Sigmoid colon (tissue), 7 donors: ENCODE results near the gene CTXN3. TPM values are rescaled to one million over a fixed set of nuclear protein-coding genes. Genes with fewer than 3 reads are reported as not detected.

Experiments
- DNase-seq: peaks from one replicate; pipeline ENCODE4 v3.0.0-alpha.2; 2019
- H3K27ac ChIP-seq, 4 donors: fragments of 200-600 bp; sonication (generic); one replicate each; pipeline ENCODE4 v1.5.1; 2016 to 2019; ENCODE audit warnings: mild to moderate bottlenecking in 1 of 4
- H3K27me3 ChIP-seq, 3 donors: fragments of 200-600 bp; sonication (generic); one replicate each; pipeline ENCODE4 v1.5.1; 2019; ENCODE audit warnings: mild to moderate bottlenecking in 1 of 3
- H3K36me3 ChIP-seq, 4 donors: fragments of 200-600 bp; sonication (generic); one replicate each; pipeline ENCODE4 v1.5.1; 2016 to 2019
- H3K4me1 ChIP-seq, 4 donors: fragments of 200-600 bp; sonication (generic); one replicate each; pipeline ENCODE4 v1.5.1; 2017 to 2019
- H3K4me3 ChIP-seq, 4 donors: fragments of 200-600 bp; sonication (generic); one replicate each; pipeline ENCODE4 v1.5.1; 2017 to 2019; ENCODE audit warnings: mild to moderate bottlenecking in 2 of 4, moderate library complexity in 1 of 4
- H3K9me3 ChIP-seq, 4 donors: fragments of 200-600 bp in 3 of 4; sonication (generic) in 3 of 4; one replicate each; pipeline versions ENCODE4 v1.5.1 to v1.6.1; 2013 to 2019
- EP300 ChIP-seq, 4 donors: sonication (generic); formaldehyde crosslinking; IDR thresholded peaks; one replicate each; pipeline ENCODE4 v1.6.1; 2017; ENCODE audit warnings: antibody characterized with exemption in 4 of 4
- POLR2A ChIP-seq, 2 donors: fragments of 450-650 bp; IDR thresholded peaks; one replicate each; pipeline ENCODE4 v1.6.1; 2016; ENCODE audit warnings: antibody characterized with exemption in 2 of 2, mild to moderate bottlenecking in 2 of 2, moderate library complexity in 2 of 2
- POLR2AphosphoS5 ChIP-seq, 4 donors: sonication (generic); formaldehyde crosslinking; IDR thresholded peaks; one replicate each; pipeline ENCODE4 v1.6.1; 2017; ENCODE audit warnings: antibody characterized with exemption in 4 of 4
- WGBS, 2 donors: extraction: QIAGEN DNeasy Blood & Tissue Kit; methylation state at CpG; one replicate each; pipeline ENCODE4 v1.1.7; 2013; 5-methylcytosine and 5-hydroxymethylcytosine counted together
- intact Hi-C: fragments of 100-400 bp; cut with DNase I; formaldehyde crosslinking; loops from one replicate; pipeline ENCODE4 v1.15.1; 2023
- polyA plus RNA-seq, 3 donors: library from polyadenylated mRNA; stranded (reverse); fragments of 200-250 nt; gene quantifications; one replicate each; pipeline ENCODE4 v1.2.3, GENCODE V29; 2013
- total RNA-seq, 4 donors: library from RNA; depleted of rRNA; stranded (reverse); fragments of >200 nt; gene quantifications; one replicate each; pipeline ENCODE4 v1.1.0, GENCODE V29; 2016
- TF ChIP-seq, protein P1 (sequence below), 4 experiments: fragments of 450-650 bp in 3 of 4; fragments of 200-600 bp in 1 of 4; IDR thresholded peaks; one replicate each; pipeline ENCODE4 v1.5.1; 2016 to 2019; ENCODE audit warnings: antibody characterized with exemption in 4 of 4, mild to moderate bottlenecking in 3 of 4, moderate library complexity in 2 of 4
- donor health status: healthy with polysubstance abuse.
- donor health status: Bipolar disorder and iron deficiency.
- donor health status: healthy.

The CTXN3 gene
- total and polyA plus RNA-seq, 7 donors, result not detected

DNA sequence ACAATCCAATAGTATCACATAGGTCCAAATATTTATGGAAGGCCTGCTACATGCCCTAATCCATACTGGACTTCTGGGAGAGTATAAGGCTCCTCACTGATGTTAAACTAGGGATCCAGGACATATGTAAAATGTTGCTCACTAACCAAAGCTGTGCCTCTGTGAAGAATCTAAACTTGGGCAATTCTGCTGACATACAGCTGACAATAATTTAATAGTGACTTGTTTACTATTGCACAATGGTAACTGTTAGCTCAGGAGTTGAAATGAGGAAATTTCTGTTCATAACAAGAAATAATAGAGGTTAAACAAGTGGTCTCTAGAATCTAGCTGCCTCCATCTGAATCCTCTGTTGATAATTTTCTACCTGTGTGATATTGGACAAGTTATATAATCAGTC lies 14.9 kb upstream of the CTXN3 start:
- TF ChIP-seq POLR2A (IDR thresholded peaks at IDR 0.05), result no peak
- no peak for TF ChIP-seq POLR2AphosphoS5 (IDR thresholded peaks at IDR 0.05)
- no peak for TF ChIP-seq EP300 (IDR thresholded peaks at IDR 0.05)
- TF ChIP-seq, protein P1, sequence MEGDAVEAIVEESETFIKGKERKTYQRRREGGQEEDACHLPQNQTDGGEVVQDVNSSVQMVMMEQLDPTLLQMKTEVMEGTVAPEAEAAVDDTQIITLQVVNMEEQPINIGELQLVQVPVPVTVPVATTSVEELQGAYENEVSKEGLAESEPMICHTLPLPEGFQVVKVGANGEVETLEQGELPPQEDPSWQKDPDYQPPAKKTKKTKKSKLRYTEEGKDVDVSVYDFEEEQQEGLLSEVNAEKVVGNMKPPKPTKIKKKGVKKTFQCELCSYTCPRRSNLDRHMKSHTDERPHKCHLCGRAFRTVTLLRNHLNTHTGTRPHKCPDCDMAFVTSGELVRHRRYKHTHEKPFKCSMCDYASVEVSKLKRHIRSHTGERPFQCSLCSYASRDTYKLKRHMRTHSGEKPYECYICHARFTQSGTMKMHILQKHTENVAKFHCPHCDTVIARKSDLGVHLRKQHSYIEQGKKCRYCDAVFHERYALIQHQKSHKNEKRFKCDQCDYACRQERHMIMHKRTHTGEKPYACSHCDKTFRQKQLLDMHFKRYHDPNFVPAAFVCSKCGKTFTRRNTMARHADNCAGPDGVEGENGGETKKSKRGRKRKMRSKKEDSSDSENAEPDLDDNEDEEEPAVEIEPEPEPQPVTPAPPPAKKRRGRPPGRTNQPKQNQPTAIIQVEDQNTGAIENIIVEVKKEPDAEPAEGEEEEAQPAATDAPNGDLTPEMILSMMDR (IDR thresholded peaks at IDR 0.05), result no peak
- DNase-seq, result no peak
- intact Hi-C loops, result no loop called here
- no peaks in the 10 kb centered on the region for H3K36me3 ChIP-seq
- no peak overlapping the region for H3K27ac ChIP-seq
- H3K27me3 ChIP-seq, result no peaks in the 10 kb centered on the region
- no peaks in the 10 kb centered on the region for H3K4me1 ChIP-seq
- no peaks in the 10 kb centered on the region for H3K9me3 ChIP-seq
- H3K4me3 ChIP-seq, result no peak overlapping the region

DNA sequence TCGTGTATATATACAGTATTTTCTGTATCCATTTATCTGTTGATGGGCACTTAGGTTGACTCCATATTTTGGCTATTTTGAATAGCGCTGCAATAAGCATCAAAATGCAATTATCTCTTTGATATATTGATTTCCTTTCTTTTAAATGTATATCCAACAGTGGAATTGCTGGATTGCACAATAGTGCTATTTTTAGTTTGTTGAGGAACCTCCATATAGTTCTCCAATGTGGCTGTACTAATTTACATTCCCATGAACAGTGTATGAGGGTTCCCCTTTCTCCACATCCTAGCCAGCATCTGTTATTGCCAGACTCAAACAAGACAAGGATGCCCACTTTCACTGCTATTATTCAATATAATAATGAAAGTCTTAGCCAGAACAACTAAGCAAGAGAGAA lies 9.1 kb upstream of the CTXN3 start:
- TF ChIP-seq, protein P1 (IDR thresholded peaks at IDR 0.05), result no peak
- TF ChIP-seq POLR2AphosphoS5 (IDR thresholded peaks at IDR 0.05), result no peak
- TF ChIP-seq EP300 (IDR thresholded peaks at IDR 0.05), result no peak
- TF ChIP-seq POLR2A (IDR thresholded peaks at IDR 0.05), result no peak
- Histone ChIP-seq H3K27ac (no peak overlapping the region), H3K9me3 (no peaks in the 10 kb centered on the region), H3K4me3 (no peak overlapping the region), H3K4me1 (peaks cover 0 to 21% (median 14%) of the 10 kb centered on the region in 4 donors), H3K27me3 (no peaks in the 10 kb centered on the region), H3K36me3 (no peaks in the 10 kb centered on the region)
- 70% methylated on average over 2 of the region's 2 CpGs for WGBS, 2 donors
- DNase-seq, result no peak
- intact Hi-C loops, result no loop called here

DNA sequence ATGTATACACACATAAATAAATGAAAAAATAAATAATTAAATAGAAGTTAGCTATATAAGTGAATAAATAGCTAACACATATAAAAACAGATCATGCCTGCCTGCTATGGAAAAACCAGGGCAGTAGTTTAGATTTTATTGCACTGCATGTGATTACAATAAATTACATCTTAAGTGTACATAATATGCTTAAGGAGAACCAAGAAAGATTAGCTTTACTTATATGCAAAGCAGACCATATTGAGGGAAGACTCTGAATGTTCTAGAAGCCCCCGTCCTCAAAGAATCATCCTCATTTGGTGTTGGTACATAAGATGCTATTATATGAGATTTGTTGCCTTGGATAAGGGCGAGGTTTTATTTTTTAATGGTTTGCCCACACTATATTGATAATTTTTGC lies 5.9 kb upstream of the CTXN3 start:
- H3K9me3 ChIP-seq, result no peaks in the 10 kb centered on the region
- no peak for TF ChIP-seq EP300 (IDR thresholded peaks at IDR 0.05)
- TF ChIP-seq POLR2AphosphoS5 (IDR thresholded peaks at IDR 0.05), result no peak
- TF ChIP-seq, protein P1 (IDR thresholded peaks at IDR 0.05), result no peak
- no peak for TF ChIP-seq POLR2A (IDR thresholded peaks at IDR 0.05)
- H3K4me3 ChIP-seq, result no peak overlapping the region
- intact Hi-C loops, result no loop called here
- DNase-seq, result no peak
- no peaks in the 10 kb centered on the region for H3K27me3 ChIP-seq
- H3K4me1 ChIP-seq, result peaks cover 0 to 52% (median 42%) of the 10 kb centered on the region in 4 donors
- peak overlapping the region in 1 of 4 donors; percentile 37 for H3K27ac ChIP-seq
- WGBS, 2 donors, result 83 to 89% methylated on average over 2 of the region's 2 CpGs
- H3K36me3 ChIP-seq, result no peaks in the 10 kb centered on the region

DNA sequence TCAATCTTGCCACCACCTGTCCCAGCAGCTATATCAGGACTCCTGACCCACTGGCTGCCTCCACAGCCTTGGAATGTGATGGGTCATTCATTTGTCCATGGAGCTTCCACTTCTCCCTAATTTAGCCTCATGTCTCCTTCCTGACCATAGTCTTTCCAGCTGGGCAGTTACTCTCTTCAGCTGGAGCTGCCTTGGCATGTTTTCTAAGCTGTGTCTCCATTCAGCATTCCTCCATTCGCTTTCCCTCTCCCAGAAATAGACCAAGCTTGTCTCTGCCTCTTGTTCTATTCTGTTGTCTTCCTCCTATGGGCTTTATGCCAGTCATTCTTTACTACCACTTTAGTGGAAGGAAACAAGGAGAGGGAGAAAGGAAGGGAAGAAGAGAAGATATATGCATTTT lies 5.3 kb upstream of the CTXN3 start:
- no peak overlapping the region for H3K4me3 ChIP-seq
- DNase-seq, result no peak
- no peaks in the 10 kb centered on the region for H3K36me3 ChIP-seq
- TF ChIP-seq, protein P1 (IDR thresholded peaks at IDR 0.05), result no peak
- peak in 1 of 4 donors; percentile 29 for TF ChIP-seq POLR2AphosphoS5 (IDR thresholded peaks at IDR 0.05)
- peaks cover 0 to 59% (median 47%) of the 10 kb centered on the region in 4 donors for H3K4me1 ChIP-seq
- H3K27ac ChIP-seq, result peak overlapping the region in 3 of 4 donors; percentile 18 to 48 (median 37)
- intact Hi-C loops, result no loop called here
- no peaks in the 10 kb centered on the region for H3K27me3 ChIP-seq
- no peaks in the 10 kb centered on the region for H3K9me3 ChIP-seq
- 73 to 92% methylated on average over 1 of the region's 1 CpG for WGBS, 2 donors

DNA sequence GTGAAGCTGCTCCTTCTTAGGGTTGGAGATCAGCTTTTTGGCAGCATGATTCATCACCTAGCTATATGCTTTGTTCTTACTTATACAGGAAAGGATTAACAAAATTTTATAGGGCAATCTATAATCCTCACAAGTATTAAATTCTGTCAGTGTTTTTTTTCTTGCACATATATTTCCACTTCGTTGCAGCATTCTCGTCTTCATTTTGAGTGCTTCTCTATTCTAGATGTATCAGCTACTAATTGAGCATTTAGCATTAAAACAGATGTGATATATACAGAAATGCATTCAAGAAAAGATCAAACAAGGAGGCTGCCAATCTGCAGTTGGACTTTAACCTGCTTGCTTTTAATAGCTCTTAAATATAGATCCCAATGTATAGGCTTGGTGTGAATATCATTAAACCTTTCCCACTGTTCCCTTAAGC lies 3.6 kb upstream of the CTXN3 start:
- Histone ChIP-seq H3K4me3 (no peak overlapping the region), H3K27me3 (no peaks in the 10 kb centered on the region), H3K36me3 (no peaks in the 10 kb centered on the region), H3K27ac (peak overlapping the region in 2 of 4 donors; percentile 2 to 25), H3K4me1 (peaks cover 0 to 76% (median 58%) of the 10 kb centered on the region in 4 donors), H3K9me3 (no peaks in the 10 kb centered on the region)
- no peak for TF ChIP-seq EP300 (IDR thresholded peaks at IDR 0.05)
- TF ChIP-seq POLR2AphosphoS5 (IDR thresholded peaks at IDR 0.05), result no peak
- TF ChIP-seq, protein P1 (IDR thresholded peaks at IDR 0.05), result no peak
- no peak for TF ChIP-seq POLR2A (IDR thresholded peaks at IDR 0.05)
- intact Hi-C loops, result no loop called here
- no peak for DNase-seq
- WGBS, 2 donors, result 26 to 66% methylated on average over 2 of the region's 2 CpGs
